ENCODE results near the gene PAF1. TPM values are rescaled to one million over a fixed set of nuclear protein-coding genes. Genes with fewer than 3 reads are reported as not detected.

PAF1 gene
- total and polyA plus RNA-seq, 9 donors = 21.0 to 48.0 (median 40.2) TPM

DNA sequence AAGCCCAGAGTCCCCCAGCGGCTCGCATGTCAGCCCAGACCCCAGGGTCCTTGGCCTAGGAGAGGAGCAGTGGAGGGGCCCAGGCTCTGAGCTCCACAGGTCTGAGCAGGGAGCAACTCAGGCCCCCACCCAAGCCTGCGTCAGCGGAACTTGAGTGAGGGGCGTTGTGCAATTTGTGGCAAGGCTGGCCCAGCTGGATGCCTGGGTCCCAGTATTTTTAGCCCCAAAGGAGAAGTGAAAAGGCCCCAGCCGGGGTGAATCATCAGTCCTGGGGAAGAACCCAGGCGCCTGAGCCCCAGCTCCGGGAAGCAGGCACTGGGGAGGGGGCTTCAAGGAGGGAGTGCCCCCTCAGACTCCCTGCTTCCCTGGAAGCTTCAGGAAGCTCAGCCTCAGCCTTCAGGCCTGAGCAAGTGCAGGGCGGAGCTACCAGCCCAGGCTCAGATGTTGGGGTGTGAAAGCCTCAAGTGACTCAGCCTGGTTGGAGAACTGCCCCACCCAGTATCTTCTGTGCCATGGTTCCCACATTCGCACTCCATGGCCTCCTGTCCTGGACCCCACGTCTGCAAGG is 7.5 kb upstream of the PAF1 start:
- H3K27ac ChIP-seq (ENCODE audit: low read length) = peak overlapping the region; percentile 77
- H3K27me3 ChIP-seq (ENCODE audit: control insufficient read depth, insufficient read depth, low read length) = no peaks in the 10 kb centered on the region
- H3K4me3 ChIP-seq (ENCODE audit: low read length) = no peak overlapping the region
- H3K36me3 ChIP-seq (ENCODE audit: control insufficient read depth, insufficient read depth, low read length) = peaks cover 21% of the 10 kb centered on the region
- peaks cover 30% of the 10 kb centered on the region for H3K4me1 ChIP-seq (ENCODE audit: control insufficient read depth, insufficient read depth, low read length)
- WGBS (ENCODE audit: insufficient coverage) = 83% methylated on average over 10 of the region's 11 CpGs
- no peaks in the 10 kb centered on the region for H3K9me3 ChIP-seq (replicated peaks; ENCODE audit: control insufficient read depth, low read depth, low read length)
- DNase-seq = peak; percentile 79

DNA sequence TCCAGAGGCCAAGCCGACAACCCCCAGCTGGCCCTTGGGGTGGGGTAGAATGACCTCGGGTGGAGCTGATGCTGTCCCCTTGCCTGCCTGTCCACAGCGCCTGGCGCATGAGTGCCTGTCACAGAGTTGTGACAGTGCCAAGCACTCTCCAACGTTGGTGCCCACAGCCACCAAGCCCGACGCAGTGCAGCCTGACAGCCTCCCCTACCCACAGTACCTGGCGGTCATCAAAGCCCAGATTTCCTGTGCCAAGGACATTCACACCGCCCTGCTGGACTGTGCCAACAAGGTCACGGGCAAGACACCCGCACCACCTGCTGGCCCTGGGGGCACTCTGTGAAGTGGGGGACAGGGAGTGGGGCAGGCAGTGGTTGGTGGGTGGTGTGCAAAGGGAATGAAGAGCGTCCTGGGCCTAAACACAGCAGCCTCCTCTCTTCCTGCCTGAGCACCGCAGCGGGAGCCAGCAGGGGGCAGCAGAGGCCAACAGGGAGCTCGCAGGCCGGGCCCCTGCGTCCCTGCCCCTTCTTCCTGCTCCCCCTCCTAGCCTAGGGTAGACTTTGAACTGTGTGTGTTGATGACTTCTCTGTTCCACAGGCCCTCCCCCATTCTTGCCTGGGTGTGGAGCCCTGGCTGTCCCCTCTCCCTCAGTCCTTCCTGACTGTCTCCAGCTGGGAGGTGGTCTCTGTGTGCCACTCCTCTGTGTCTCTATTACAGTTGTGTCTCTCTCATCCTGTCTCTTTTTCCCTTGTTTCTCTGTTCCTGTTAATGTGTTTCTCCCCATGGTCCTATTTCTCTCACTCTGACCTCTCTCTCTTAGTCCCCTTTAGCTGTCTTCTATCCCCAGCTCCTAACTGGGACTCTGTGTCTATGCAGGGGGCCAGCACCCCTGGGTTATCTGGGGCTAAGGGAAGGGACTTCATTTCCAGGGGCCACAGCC is 6.7 kb upstream of the PAF1 start:
- 55% methylated on average over 11 of the region's 17 CpGs for WGBS (ENCODE audit: insufficient coverage)
- no peaks in the 10 kb centered on the region for H3K27me3 ChIP-seq (ENCODE audit: control insufficient read depth, insufficient read depth, low read length)
- DNase-seq = peak; percentile 91
- H3K4me3 ChIP-seq (ENCODE audit: low read length) = no peak overlapping the region
- peaks cover 23% of the 10 kb centered on the region for H3K36me3 ChIP-seq (ENCODE audit: control insufficient read depth, insufficient read depth, low read length)
- H3K9me3 ChIP-seq (replicated peaks; ENCODE audit: control insufficient read depth, low read depth, low read length) = no peaks in the 10 kb centered on the region
- peaks cover 22% of the 10 kb centered on the region for H3K4me1 ChIP-seq (ENCODE audit: control insufficient read depth, insufficient read depth, low read length)
- H3K27ac ChIP-seq (ENCODE audit: low read length) = peak overlapping the region; percentile 77

DNA sequence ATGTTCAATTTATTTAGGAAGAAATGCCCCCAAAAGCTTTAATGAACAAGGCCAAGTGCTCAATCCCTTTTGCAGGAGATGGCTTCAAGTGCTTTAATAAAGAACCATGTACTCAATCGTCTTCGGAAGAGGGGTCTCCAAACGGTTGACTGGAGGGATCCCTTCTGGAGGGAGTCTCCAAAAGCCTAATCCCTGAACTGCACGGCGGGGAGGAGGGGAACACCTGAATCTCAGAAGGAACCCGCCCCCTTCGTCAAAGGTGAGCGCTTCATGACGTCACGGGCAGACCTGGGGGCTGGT is 505 bp downstream of the PAF1 start:
- H3K4me3 ChIP-seq (ENCODE audit: low read length) = peak overlapping the region; percentile 91
- H3K4me1 ChIP-seq (ENCODE audit: control insufficient read depth, insufficient read depth, low read length) = peaks cover 15% of the 10 kb centered on the region
- H3K36me3 ChIP-seq (ENCODE audit: control insufficient read depth, insufficient read depth, low read length) = peaks cover 61% of the 10 kb centered on the region
- no peaks in the 10 kb centered on the region for H3K9me3 ChIP-seq (replicated peaks; ENCODE audit: control insufficient read depth, low read depth, low read length)
- 0% methylated on average over 5 of the region's 10 CpGs for WGBS (ENCODE audit: insufficient coverage)
- peak overlapping the region; percentile 98 for H3K27ac ChIP-seq (ENCODE audit: low read length)
- no peak for DNase-seq
- H3K27me3 ChIP-seq (ENCODE audit: control insufficient read depth, insufficient read depth, low read length) = no peaks in the 10 kb centered on the region

DNA sequence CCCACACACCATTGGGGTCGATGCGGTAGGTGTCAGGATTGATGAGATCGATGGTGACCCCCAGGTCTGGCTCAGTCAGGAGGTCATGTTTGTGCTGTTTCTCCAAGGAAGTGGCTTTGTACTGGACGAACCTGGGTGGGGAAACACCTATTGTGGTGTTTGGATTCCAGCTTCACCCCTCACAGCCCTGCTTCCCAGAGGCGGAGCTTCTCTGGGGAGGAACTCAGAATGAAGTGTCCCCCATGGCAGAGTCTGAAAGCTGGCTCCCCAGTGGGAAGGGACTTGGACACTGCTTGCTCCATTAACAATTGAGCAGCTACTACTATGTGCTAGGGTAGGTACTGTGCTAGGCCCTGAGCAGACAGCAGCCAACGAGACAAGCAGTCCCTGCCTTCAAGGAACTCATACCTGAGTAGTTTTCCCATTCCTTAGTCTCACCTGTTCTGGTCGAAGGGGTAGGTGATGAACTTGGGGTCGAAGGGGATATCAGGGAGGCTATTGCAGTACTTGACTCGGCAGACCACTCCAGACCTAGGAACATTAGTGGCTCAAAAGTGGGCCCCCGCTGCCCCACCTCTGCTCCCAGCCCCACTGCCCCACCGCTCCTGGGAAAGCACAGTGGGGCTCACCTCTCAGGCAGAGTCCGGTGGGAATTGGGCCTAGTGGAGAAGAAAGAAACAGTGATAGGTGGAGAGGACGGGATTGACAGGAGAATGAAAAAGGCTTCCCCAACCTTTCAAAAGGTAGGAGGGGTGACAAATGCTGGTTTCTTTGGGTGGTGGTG is 1.1 kb downstream of the PAF1 start:
- Histone ChIP-seq H3K4me1 (ENCODE audit: control insufficient read depth, insufficient read depth, low read length) (peaks cover 15% of the 10 kb centered on the region), H3K36me3 (ENCODE audit: control insufficient read depth, insufficient read depth, low read length) (peaks cover 61% of the 10 kb centered on the region), H3K9me3 (replicated peaks; ENCODE audit: control insufficient read depth, low read depth, low read length) (no peaks in the 10 kb centered on the region), H3K27ac (ENCODE audit: low read length) (peak overlapping the region; percentile 98), H3K27me3 (ENCODE audit: control insufficient read depth, insufficient read depth, low read length) (no peaks in the 10 kb centered on the region), H3K4me3 (ENCODE audit: low read length) (peak overlapping the region; percentile 91)
- DNase-seq = no peak
- WGBS (ENCODE audit: insufficient coverage) = 73% methylated on average over 7 of the region's 13 CpGs

DNA sequence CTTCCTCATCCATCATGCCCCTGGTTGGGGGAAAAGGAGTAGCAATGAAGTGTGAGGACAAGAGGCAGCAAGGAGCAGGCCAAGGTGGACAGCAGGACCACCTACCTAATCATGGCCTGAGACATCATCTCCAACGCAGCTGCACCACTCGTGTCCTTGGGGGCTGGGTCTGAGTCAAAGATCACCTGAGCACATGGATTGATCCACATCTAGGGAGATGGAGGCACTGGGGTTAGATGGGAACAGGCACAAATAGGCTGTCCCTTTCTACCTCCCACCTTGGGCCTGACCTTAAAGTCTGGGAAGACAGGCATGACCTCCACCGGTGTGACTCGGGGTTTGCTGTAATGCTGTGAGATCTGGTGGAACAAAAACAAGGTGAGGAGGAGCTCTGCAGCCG is 2.2 kb downstream of the PAF1 start:
- Histone ChIP-seq H3K4me1 (ENCODE audit: control insufficient read depth, insufficient read depth, low read length) (peaks cover 15% of the 10 kb centered on the region), H3K4me3 (ENCODE audit: low read length) (no peak overlapping the region), H3K36me3 (ENCODE audit: control insufficient read depth, insufficient read depth, low read length) (peaks cover 64% of the 10 kb centered on the region), H3K27me3 (ENCODE audit: control insufficient read depth, insufficient read depth, low read length) (no peaks in the 10 kb centered on the region), H3K9me3 (replicated peaks; ENCODE audit: control insufficient read depth, low read depth, low read length) (no peaks in the 10 kb centered on the region), H3K27ac (ENCODE audit: low read length) (no peak overlapping the region)
- DNase-seq = no peak
- WGBS (ENCODE audit: insufficient coverage) = no CpG with 5 or more reads among the region's 5 CpGs

DNA sequence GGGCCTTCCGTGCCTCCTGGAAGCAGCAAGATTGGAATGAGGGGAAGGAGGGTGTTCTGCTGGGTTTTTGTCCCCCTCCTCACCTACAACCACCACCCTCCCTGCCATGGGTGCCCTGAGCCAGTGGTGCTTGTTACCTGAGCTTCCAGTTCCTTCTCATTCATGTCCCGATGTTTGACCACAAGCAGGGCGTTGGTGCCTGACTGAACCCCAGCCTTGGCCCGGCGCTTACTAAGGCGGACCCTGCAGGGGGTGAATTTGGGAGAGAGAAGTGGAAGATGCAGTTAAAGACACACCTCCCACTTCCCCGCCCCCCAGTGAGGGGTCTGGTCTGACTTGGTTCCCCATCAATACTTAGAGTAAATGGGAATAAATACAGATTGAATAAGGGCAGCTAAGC is 4.3 kb downstream of the PAF1 start:
- no peak for DNase-seq
- peaks cover 80% of the 10 kb centered on the region for H3K36me3 ChIP-seq (ENCODE audit: control insufficient read depth, insufficient read depth, low read length)
- no peak overlapping the region for H3K27ac ChIP-seq (ENCODE audit: low read length)
- no peak overlapping the region for H3K4me3 ChIP-seq (ENCODE audit: low read length)
- H3K9me3 ChIP-seq (replicated peaks; ENCODE audit: control insufficient read depth, low read depth, low read length) = no peaks in the 10 kb centered on the region
- peaks cover 9% of the 10 kb centered on the region for H3K4me1 ChIP-seq (ENCODE audit: control insufficient read depth, insufficient read depth, low read length)
- no peaks in the 10 kb centered on the region for H3K27me3 ChIP-seq (ENCODE audit: control insufficient read depth, insufficient read depth, low read length)
- whole genome bisulfite sequencing (ENCODE audit: insufficient coverage) = no CpG with 5 or more reads among the region's 7 CpGs

DNA sequence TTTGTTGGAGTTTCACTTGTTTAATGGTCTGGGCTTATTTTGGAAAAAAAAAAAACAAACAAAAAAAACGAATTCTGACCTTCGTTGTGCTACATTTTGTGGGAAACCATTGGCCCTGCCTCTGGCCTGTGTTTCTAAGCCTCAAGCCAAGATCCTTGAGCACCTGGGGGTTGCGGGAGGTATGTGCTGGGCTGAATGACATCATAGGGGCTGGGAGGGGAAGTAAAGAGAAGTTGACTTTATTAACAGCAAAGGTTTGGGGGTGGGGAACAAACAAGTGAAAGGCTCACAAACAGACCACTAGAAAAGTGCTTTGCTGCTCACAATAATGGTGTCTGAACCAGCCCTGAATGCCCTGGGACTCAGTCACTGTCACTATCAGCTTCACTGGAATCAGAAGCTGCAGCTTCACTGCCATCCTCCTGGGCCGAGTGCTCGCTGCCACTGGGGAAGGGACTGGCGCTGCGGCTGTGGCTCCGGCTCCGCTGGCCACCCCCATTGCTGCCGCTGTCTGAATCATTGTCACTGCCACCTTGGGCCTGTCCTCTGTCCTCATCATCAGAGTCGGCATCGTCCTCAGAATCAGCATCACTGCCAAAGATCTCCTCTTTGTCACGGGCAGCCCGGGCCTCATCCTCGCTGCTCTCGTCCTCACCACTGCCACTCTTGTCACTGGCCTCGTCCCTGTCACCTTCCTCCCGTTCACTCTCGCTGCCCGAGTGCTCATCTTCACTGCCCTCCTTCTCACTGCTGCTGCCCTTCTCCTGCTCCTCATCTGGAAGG is 5.1 kb downstream of the PAF1 start:
- no peak for DNase-seq
- Histone ChIP-seq H3K4me3 (ENCODE audit: low read length) (no peak overlapping the region), H3K27me3 (ENCODE audit: control insufficient read depth, insufficient read depth, low read length) (no peaks in the 10 kb centered on the region), H3K9me3 (replicated peaks; ENCODE audit: control insufficient read depth, low read depth, low read length) (no peaks in the 10 kb centered on the region), H3K36me3 (ENCODE audit: control insufficient read depth, insufficient read depth, low read length) (peaks cover 87% of the 10 kb centered on the region), H3K4me1 (ENCODE audit: control insufficient read depth, insufficient read depth, low read length) (peaks cover 8% of the 10 kb centered on the region), H3K27ac (ENCODE audit: low read length) (no peak overlapping the region)
- 79% methylated on average over 17 of the region's 20 CpGs for WGBS (ENCODE audit: insufficient coverage)

DNA sequence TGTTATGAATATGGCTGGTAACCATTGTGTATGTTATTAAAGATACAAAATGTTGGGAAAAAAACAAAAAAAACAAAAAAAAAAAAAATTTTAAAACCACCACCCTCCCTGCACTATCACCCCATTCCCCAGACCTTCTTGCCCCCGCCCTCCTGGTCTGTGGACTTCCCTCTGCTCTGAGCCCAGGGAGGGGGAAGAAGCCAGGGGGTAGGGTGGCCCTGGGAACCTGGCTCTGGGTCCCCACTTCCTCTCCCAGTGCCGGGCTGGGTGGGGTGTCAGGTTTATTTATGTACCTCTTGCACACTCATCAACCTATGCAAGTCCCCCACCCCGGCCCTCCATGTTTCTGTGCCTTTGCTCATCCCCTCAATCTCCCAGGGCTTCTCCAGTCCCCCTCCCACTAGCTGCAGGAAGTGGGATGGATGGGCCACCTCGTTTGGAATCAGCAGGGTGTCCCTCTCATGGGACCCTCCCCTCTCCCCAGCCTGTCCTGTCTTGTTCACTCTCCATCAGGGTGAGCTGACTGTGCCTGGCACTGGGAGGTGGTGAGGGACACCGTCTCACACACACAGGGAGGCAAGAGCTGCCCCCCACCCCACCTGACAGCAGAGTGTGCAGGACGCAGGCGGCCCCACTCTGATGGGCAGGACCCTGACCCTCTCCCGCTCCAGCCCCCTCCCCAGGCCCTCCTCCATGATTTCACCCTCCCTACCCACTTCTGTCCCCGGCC is 5.9 kb downstream of the PAF1 start:
- Histone ChIP-seq H3K36me3 (ENCODE audit: control insufficient read depth, insufficient read depth, low read length) (peaks cover 95% of the 10 kb centered on the region), H3K4me3 (ENCODE audit: low read length) (no peak overlapping the region), H3K27ac (ENCODE audit: low read length) (no peak overlapping the region), H3K4me1 (ENCODE audit: control insufficient read depth, insufficient read depth, low read length) (peaks cover 4% of the 10 kb centered on the region), H3K9me3 (replicated peaks; ENCODE audit: control insufficient read depth, low read depth, low read length) (no peaks in the 10 kb centered on the region), H3K27me3 (ENCODE audit: control insufficient read depth, insufficient read depth, low read length) (no peaks in the 10 kb centered on the region)
- no CpG with 5 or more reads among the region's 9 CpGs for WGBS (ENCODE audit: insufficient coverage)
- no peak for DNase-seq

DNA sequence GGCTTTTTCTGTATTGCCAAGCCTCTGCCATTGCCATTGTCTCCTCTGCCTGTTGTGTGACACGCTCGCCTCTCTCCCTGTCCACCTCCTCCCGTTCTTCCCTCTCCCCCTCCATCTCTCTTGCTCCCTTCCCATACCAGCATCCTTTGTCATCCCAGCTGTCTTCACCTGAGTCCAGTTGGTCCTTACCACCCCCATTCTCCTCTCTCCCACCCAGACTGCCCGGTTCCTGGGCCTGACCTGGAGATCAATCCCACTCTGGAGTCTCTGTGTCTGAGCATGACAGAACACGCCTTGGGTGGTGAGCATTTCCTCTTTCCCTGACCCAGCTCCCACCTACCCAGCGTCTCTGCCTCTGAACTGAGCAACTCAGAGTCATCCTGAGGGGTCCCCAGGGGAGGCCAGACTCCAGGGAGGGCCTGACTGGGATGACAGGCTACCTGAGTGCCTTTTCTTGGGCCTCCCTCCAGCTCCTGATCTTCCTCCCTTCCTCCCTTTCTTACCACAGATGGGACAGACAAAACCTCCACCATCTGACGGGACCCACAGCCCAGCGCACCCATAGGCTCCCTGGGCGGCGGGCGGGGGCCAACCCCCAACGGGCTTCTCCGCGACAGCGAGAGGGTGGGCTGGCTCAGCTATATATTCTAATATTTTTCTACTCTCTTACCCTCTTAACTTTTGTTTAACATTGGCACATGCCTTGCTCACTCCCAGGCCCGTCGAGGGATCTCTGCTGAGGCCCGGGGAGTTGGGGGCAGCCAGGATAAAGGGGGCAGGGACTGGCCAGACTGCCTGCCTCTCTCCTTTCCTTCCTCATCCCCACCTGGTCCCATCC is 7.7 kb downstream of the PAF1 start:
- Histone ChIP-seq H3K4me3 (ENCODE audit: low read length) (no peak overlapping the region), H3K4me1 (ENCODE audit: control insufficient read depth, insufficient read depth, low read length) (no peaks in the 10 kb centered on the region), H3K27ac (ENCODE audit: low read length) (no peak overlapping the region), H3K9me3 (replicated peaks; ENCODE audit: control insufficient read depth, low read depth, low read length) (no peaks in the 10 kb centered on the region), H3K27me3 (ENCODE audit: control insufficient read depth, insufficient read depth, low read length) (no peaks in the 10 kb centered on the region), H3K36me3 (ENCODE audit: control insufficient read depth, insufficient read depth, low read length) (peaks cover 93% of the 10 kb centered on the region)
- WGBS (ENCODE audit: insufficient coverage) = 88% methylated on average over 12 of the region's 18 CpGs
- no peak for DNase-seq
